CD4-positive, alpha-beta T cell (primary cell): Measurements from ENCODE around the gene CASR. TPM values are rescaled to one million over a fixed set of nuclear protein-coding genes. Genes with fewer than 3 reads are reported as not detected.

Experiments
- ATAC-seq: fragments of 200-7000 bp; cut with Tn5 transposase; one replicate; pipeline ENCODE4 v1.10.0; 2022; ENCODE audit warnings: mild to moderate bottlenecking; ENCODE audit not compliant: poor library complexity
- CTCF ChIA-PET: fragments of 350-600 bp; sonication (Branson Sonifier 250); formaldehyde crosslinking; loops from one replicate; lab custom pipeline; 2021; ENCODE audit warnings: antibody characterized with exemption, inconsistent platforms; lab: Charles Lee
- POLR2A ChIA-PET: fragments of 350-600 bp; sonication (Branson Sonifier 250); formaldehyde crosslinking; loops from one replicate; lab custom pipeline; 2021; ENCODE audit warnings: antibody characterized with exemption, inconsistent platforms; lab: Charles Lee
- DNase-seq, 14 experiments: peaks; one replicate each; pipeline ENCODE4 v3.0.0-alpha.2; 2013 to 2020; ENCODE audit warnings: mixed read lengths in 2 of 14
- H3K27ac ChIP-seq, 2 donors: one replicate each; pipeline versions ENCODE4 v1.5.1 to v1.7.0; 2013; ENCODE audit warnings: low read length in 2 of 2, low read depth in 1 of 2, mild to moderate bottlenecking in 1 of 2
- H3K27me3 ChIP-seq, 2 experiments: 1 replicate in 1 of 2; 2 replicates in 1 of 2; pipeline versions ENCODE4 v1.6.1 to v1.7.0; 2013; ENCODE audit warnings: low read length in 2 of 2, control low read depth in 1 of 2, mild to moderate bottlenecking in 1 of 2, moderate library complexity in 1 of 2; ENCODE audit not compliant: insufficient read depth in 2 of 2, control insufficient read depth in 1 of 2
- H3K36me3 ChIP-seq: one replicate; pipeline ENCODE4 v1.6.1; 2013; ENCODE audit warnings: low read length, control low read depth; ENCODE audit not compliant: insufficient read depth
- H3K4me1 ChIP-seq: one replicate; pipeline ENCODE4 v1.6.1; 2013; ENCODE audit warnings: low read length, control low read depth; ENCODE audit not compliant: insufficient read depth
- H3K4me3 ChIP-seq: one replicate; pipeline ENCODE4 v1.5.1; 2013; ENCODE audit warnings: mild to moderate bottlenecking, low read length, moderate library complexity
- H3K9me3 ChIP-seq, 2 experiments: 1 replicate in 1 of 2; 2 replicates in 1 of 2; pipeline versions ENCODE4 v1.6.1 to v1.7.0; 2013; ENCODE audit warnings: low read length in 2 of 2, mild to moderate bottlenecking in 2 of 2, control low read depth in 1 of 2, moderate library complexity in 1 of 2; ENCODE audit not compliant: control insufficient read depth in 1 of 2, insufficient read depth in 1 of 2
- H3K27ac Mint-ChIP-seq: one replicate; pipeline ENCODE4 v1.8.0; 2020; ENCODE audit warnings: mixed read lengths
- H3K27me3 Mint-ChIP-seq: one replicate; pipeline ENCODE4 v1.8.0; 2021; ENCODE audit warnings: mixed read lengths
- H3K36me3 Mint-ChIP-seq: one replicate; pipeline ENCODE4 v1.8.0; 2021; ENCODE audit warnings: low read depth, mixed read lengths
- H3K4me1 Mint-ChIP-seq: one replicate; pipeline ENCODE4 v1.8.0; 2021; ENCODE audit warnings: low read depth, mixed read lengths
- H3K4me3 Mint-ChIP-seq: one replicate; pipeline ENCODE4 v1.8.0; 2020; ENCODE audit warnings: mild to moderate bottlenecking, mixed read lengths
- H3K9me3 Mint-ChIP-seq: one replicate; pipeline ENCODE4 v1.8.0; 2020; ENCODE audit warnings: mixed read lengths
- CTCF ChIP-seq: fragments of 200-600 bp; IDR thresholded peaks from one replicate; pipeline ENCODE4 v1.8.0; 2022; ENCODE audit warnings: antibody characterized with exemption, mild to moderate bottlenecking
- intact Hi-C, 2 experiments: fragments of 100-400 bp; cut with DNase I in 1 of 2; cut with micrococcal nuclease in 1 of 2; formaldehyde crosslinking; loops; one replicate each; pipeline versions ENCODE4 v1.15.1 to v1.9.0; 2023 to 2025; cut with DNase I, micrococcal nuclease
- total RNA-seq, 174 experiments: library from RNA in 2 of 174; stranded (reverse) in 2 of 174; gene quantifications; one replicate each; pipeline ENCODE4 v1.2.3 and lab custom pipeline; 2021 to 2026

The CASR gene
- total RNA-seq, 2 experiments from 2014 or later = 0.03 TPM

GRCh38 chr3:122263974-122264588 lies 80.6 kb downstream of the CASR start:
- H3K27me3 ChIP-seq = no peaks in the 10 kb centered on the region
- Mint-ChIP-seq H3K27me3 (peaks cover 8% of the 10 kb centered on the region), H3K4me3 (no peak overlapping the region), H3K27ac (no peak overlapping the region), H3K36me3 (no peaks in the 10 kb centered on the region), H3K4me1 (no peaks in the 10 kb centered on the region), H3K9me3 (no peaks in the 10 kb centered on the region)
- intact Hi-C loops = no loop called here
- H3K27ac ChIP-seq = no peak overlapping the region
- H3K36me3 ChIP-seq = no peaks in the 10 kb centered on the region
- DNase-seq (no peak), ATAC-seq (no peak)
- H3K4me1 ChIP-seq = no peaks in the 10 kb centered on the region
- H3K4me3 ChIP-seq = no peak overlapping the region
- no peak for TF ChIP-seq CTCF
- ChIA-PET CTCF (no interaction called here), POLR2A (no interaction called here)
- no peaks in the 10 kb centered on the region for H3K9me3 ChIP-seq

- Mint-ChIP-seq H3K4me1 (peaks cover 1% of the 10 kb centered on the region), H3K9me3 (no peaks in the 10 kb centered on the region), H3K36me3 (no peaks in the 10 kb centered on the region), H3K27ac (no peak overlapping the region), H3K4me3 (no peak overlapping the region), H3K27me3 (peaks cover 8% of the 10 kb centered on the region)
- intact Hi-C loops = no loop called here
- H3K36me3 ChIP-seq = no peaks in the 10 kb centered on the region
- H3K27ac ChIP-seq = no peak overlapping the region
- POLR2A ChIA-PET = no interaction called here
- peaks cover under 1% of the 10 kb centered on the region for H3K4me1 ChIP-seq
- CTCF ChIA-PET = no interaction called here
- H3K27me3 ChIP-seq = no peaks in the 10 kb centered on the region
- H3K9me3 ChIP-seq = no peaks in the 10 kb centered on the region
- H3K4me3 ChIP-seq = no peak overlapping the region
- ATAC-seq = no peak
- DNase-seq = no peak
- TF ChIP-seq CTCF = no peak
These were observed 82.5 kb downstream of the CASR start for GRCh38 chr3:122265957-122266356.

- TF ChIP-seq CTCF = no peak
- H3K36me3 ChIP-seq = no peaks in the 10 kb centered on the region
- no peaks in the 10 kb centered on the region for H3K36me3 Mint-ChIP-seq
- no peaks in the 10 kb centered on the region for H3K9me3 ChIP-seq
- H3K4me1 ChIP-seq = peaks cover 10% of the 10 kb centered on the region
- no peak overlapping the region for H3K4me3 ChIP-seq
- CTCF ChIA-PET = no interaction called here
- H3K27ac ChIP-seq = no peak overlapping the region
- H3K27ac Mint-ChIP-seq = no peak overlapping the region
- ATAC-seq (no peak), DNase-seq (no peak)
- peaks cover 26% of the 10 kb centered on the region for H3K4me1 Mint-ChIP-seq
- peaks cover 5% of the 10 kb centered on the region for H3K27me3 Mint-ChIP-seq
- no peaks in the 10 kb centered on the region for H3K9me3 Mint-ChIP-seq
- no peaks in the 10 kb centered on the region for H3K27me3 ChIP-seq
- intact Hi-C loops = no loop called here
- POLR2A ChIA-PET = no interaction called here
- H3K4me3 Mint-ChIP-seq = no peak overlapping the region
These were observed 85.0 kb downstream of the CASR start for GRCh38 chr3:122268257-122269024.
